DMS79 treated with DMSO at 0.1 percent for 48 hours (cell line): ENCODE data around the gene BIRC5.

Source experiments
- DNase-seq: peaks from one replicate; lab custom pipeline; 2025; lab: John Stamatoyannopoulos, UW

Gene BIRC5

DNA sequence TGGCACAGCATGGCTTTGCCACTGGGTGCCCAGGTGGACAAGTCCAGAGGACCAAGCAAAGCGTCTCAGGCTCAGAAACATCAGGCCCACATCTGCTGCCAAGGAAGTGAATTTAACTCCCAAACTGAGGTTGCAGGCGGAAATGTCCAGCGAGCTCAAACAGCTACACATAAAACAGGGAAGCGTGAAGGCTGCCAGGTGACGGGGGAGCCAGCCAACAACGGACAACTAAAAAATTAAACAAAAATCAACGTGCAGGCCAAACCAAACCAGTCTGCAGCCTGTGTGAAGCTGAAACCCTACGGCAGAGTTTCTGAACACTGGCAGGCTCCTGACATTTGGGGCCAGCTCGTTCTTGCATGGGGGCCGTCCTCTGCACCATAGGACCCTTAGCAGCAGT is 29.7 kb upstream of the BIRC5 start:
- DNase-seq = no peak

DNA sequence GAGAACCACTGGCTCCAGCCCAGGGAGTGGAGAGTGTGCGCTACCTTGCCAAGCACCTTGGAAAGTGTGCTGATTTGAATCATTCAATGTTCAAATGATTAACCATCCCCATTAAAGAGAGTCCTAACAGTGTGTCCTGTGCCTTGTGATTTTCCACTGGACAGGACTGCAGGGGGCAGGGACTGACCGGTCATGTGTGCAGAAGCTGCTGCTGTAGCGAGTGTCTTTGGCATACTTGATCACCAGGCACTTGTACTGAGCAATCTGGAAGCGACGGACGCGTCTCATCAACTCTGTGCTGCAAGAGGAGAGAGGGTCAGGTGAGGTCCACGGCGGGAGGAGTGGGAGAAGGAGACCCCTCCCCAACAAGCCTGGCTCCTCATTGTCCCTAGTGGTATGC is 29.2 kb upstream of the BIRC5 start:
- no peak for DNase-seq

DNA sequence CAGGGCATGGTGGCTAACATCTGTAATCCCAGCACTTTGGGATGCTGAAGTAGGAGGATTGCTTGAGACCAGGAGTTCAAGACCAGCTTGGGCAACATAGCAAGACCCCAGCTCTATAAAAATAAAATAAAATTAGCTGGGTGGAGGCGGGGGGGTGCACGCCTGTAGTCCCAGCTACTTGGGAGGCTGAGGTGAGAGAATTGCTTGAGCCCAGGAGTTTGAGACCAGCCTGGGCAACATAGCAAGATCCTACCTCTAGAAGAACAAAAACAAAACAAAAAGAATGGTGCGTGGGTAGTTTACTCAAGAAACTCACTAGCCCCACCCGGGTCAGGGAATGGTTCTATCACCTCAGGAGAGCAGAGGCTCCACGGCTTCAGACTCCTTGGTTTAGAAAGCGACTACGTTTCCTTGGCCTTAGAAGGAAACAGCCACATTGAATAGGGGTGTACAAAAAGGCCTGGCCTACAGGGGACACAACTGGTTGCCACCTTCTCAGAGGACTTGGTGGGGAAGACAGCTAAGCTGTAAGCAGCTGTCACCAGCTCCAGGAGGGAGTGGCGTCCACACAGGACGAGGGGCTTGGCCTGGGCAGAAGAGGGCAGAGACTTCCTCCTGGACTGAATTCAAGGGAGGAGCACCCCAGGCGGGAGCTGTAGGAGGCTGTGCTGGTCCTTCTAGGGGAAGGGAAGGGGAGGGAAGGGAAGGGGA is 27.9 kb upstream of the BIRC5 start:
- DNase-seq = no peak

DNA sequence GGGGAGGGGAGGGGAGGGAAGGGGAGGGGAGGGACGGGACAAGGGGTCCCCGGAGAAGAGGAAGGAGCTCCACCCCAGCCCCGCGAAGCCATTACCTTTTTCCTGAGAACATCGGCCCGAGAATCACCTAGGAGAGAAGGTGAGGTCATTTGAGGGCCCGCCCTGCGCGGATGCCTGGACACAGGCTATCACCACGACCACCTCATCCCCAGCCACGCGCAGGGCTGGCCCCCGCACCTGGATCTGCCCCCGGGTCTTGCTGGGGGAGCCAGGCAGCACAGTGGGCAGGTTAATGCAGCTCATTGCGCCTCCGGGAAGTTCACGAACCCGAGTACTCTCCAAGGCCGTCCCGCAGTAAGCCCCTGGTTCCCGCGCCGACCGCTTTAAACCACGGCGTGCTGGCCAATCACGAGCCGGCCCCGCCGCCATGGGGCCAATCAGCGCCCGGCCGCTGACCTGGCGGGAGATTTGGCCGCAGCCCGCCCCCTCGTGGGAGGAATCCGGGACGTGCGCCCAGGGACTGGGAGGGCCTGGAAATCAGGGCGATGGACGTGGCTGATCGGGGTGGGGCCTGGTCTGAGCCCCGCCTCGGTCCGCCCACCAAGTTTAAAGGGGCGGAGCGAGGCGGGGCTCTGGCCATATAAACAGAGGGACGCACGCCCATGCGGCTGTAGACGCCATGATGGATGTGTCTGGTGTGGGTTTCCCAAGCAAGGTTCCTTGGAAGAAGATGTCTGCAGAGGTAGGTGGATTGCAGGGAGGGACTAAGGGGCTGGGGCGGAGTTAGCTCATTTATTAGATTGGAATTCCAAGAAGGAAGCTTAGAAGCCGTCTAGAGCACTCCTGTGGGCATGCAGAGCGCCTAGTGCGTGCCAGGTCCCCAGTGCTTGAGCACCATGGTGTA is 27.1 kb upstream of the BIRC5 start, which contains the start of the genes AFMID and TK1:
AFMID (plus strand) TSS at position 671 of the 904 bp plus-strand sequence; CDS start at position 680, 9 bp downstream.
TK1 (minus strand) TSS at position 361 of the 904 bp plus-strand sequence; CDS start at position 303, 58 bp downstream.
- DNase-seq = peak; percentile 87

DNA sequence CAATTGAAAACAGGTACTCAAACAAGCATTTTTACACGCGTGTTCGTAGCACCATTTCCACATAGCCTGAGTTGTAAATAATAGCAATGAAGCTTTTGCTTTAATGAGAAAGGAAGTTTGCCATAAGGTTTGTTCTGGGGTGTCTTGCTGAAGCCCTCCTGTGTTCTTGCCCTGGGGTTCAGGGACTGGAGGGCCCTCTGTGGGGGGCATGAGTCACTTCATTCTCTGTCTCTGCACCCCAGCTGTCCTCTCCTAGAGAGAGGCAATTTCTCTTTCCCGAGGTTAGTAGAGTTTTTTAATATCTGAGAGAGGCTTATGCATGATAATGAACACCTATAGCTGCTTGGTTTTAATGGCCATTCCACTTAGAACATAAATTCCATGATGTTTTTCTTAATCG is 17.3 kb upstream of the BIRC5 start:
- DNase-seq = no peak

DNA sequence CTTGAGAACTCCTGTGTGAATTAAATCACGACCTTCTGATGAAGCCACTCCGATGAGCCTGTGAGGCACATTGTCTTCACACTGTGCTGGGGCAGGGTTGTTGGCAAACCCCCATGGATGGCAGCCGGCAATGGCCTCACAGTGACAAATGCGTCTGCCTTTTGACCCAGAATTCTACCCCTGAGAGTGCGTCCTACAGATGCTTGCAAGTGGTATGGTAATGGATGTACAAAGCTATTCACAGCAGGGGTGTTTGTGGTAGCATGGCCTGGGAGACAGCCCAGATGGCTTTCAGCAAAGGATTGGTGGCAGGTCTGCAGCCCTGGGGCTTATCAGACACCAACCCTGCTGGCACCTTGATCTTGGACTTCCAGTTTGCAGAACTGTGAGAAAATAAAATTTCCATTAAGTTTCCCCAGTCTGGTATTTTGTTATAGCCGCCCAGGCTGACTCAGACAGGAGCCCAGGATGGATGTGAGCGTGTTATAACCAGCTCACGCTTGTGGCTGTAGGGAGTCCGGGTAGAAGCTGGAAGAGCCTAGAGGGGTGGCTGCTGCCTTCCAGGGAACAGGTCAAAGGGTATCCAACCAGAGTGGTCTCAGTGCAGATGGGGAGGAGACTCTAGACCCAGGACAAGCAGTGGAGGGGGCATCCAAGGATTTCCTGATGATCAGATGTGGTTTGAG is 16.8 kb upstream of the BIRC5 start:
- no peak for DNase-seq

DNA sequence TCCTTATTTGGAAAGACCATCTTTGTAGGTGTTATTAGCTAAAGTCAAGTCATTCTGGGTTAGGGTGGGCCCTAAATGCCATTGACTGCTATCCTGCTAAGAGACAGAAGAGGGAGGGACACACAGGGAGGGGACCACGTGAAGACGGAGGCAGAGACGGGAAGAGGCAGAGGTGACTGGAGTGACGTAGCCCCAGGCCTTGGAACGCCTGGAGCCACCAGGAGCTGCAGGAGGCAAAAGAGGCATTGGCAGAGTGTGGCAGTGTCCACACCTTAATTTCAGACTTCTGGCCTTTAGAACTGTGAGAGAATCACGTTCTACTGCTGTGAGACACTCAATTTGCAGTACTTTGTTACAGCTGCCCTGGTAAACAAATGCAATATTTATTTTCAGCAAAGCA is 13.6 kb upstream of the BIRC5 start:
- DNase-seq = no peak

DNA sequence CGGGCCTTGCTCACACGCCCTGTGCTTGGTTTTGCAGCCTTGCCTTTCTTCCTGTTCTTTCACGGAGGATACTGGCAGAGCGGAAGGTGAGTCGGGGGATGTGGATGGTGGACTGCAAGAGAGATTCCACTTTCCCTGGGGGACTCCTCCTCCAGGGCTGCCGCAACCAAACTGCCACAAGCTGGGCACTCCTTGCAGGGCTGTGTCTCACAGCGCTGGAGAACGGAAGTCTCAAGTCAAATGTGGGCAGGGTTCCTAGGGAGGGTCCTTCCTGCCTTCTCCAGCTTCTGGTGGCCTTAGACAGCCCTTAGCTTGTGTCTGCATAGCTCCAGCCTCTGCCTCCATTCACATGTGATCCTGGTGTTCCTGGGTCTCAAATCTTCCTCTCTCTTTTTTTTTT is 11.4 kb upstream of the BIRC5 start:
- no peak for DNase-seq

DNA sequence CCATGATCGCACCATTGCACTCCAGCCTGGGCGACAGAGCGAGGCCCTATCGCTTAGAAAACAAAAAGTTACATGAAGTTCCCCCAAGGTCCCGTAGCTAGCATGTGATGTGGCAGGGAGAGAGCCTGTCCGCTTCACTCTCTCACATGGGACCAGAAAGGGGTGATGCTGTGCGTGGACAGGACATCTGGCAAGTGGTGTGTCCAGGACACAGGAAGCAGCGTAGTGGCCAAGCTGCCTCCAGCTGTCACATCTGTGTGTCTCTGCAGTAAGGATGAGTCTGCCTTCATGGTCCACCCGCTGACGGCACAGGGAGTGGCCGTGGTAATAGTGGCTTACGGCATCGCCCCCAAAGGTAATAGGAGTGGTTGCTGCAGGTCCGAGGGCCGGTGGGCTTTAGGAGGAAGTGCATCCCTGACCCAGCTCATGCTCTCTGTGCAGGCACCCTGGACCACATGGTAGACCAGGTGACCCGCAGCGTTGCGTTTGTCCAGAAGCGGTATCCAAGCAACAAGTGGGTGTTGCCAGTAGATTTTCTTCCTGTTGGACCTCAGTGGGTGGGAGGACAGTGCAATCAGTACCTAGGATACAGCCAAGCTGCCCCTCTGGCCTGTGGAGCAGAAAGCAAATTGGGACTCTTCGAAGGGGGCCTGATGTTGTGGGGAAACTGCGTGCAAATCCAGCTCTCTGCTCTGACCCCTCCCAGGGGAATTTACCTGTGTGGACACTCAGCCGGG is 9.5 kb upstream of the BIRC5 start:
- no peak for DNase-seq

DNA sequence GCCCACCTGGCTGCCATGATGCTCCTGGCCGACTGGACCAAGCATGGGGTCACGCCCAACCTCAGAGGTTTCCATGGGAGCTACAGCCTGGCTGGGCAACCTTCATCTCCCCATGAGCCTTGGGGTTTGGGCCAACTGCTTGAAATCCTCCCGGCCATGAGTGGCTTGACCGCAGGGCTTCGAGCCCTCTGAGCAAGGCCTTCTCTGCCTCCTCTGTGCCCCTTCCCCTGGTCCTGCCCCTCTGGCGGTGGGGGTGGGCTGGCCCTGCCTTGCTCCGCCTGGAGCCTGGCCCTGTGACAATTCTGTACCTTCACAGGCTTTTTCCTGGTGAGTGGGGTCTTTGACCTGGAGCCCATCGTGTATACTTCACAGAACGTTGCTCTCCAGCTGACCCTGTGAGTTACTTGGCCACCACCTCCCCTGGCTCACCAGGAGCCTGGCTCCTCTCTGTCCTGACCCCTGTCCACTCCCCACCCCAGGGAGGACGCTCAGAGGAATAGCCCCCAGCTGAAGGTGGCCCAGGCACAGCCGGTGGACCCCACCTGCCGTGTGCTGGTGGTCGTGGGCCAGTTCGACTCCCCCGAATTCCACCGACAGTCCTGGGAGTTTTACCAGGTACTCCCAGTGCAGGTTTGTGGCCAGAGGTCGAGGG is 8.8 kb upstream of the BIRC5 start:
- no peak for DNase-seq

DNA sequence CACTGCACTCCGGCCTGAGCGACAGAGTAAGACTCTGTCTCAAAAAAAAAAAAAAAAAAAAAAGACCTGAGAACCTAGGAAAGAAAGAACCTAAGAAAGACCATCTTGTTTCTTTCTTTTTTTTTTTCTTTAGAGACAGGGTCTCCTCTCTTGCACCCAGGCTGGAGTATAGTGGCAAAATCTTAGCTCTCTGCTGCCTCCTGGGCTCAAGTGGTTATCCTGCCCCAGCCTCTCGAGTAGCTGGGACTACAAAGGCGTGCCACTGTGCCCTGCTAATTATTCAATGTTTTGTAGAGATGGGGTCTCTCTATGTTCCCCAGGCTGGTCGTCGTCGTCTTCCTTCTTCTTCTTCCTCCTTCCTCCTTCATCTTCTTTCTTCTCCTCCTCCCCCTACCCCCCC is 7.8 kb upstream of the BIRC5 start:
- no peak for DNase-seq

DNA sequence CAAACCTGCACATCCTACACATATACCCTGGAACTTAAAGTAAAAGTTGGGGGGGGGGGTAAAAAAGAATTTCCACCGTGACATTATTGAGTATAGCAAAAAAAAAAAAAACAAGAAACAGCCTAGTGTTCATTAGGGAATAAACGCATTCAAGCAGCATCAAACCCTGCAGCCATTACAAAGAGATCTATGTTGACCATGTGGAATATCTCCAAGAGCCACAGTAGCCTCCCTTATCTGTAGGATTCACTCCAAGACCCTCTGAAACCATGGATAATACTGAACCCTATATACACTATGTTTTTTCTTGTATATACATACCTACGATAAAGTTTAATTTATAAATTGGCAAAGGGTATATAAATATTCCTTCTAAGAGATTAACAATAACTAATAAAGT is 5.6 kb upstream of the BIRC5 start:
- DNase-seq = no peak

DNA sequence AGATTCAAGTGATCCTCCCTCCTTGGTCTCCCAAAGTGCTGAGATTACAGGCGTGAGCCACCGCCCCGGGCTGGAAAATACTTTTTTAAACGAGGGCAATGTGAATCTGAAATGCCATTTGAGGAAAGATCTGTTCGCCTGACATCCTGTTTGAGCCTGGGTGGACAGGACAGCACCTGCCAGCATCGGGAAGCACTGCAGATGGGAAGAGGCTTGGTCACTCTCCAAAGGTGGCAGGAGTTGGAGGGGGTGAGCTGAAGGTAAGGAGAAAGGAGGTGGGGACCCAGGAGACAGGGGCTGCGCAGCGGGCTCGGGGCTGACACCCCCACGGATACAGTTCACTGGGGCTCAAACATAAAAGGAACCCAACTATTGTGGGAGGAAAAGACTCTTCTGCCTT is 3.9 kb upstream of the BIRC5 start:
- no peak for DNase-seq

DNA sequence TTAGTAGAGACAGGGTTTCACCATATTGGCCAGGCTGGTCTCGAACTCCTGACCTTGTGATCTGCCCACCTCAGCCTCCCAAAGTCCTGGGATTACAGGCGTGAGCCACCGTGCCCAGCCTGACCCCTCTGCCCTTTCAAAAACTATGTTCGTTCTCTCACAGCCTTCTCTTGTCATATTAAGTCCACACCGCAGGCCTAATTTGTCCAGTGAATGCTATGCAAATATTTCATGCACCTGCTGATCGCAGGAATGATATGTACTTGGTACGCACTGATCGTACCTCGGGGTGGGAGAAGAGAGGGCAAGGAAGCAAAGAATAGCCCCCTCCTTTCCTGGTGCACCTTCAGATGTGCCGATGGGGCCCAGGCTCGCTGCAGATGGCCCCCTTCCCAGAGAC is 3.0 kb upstream of the BIRC5 start:
- DNase-seq = no peak

DNA sequence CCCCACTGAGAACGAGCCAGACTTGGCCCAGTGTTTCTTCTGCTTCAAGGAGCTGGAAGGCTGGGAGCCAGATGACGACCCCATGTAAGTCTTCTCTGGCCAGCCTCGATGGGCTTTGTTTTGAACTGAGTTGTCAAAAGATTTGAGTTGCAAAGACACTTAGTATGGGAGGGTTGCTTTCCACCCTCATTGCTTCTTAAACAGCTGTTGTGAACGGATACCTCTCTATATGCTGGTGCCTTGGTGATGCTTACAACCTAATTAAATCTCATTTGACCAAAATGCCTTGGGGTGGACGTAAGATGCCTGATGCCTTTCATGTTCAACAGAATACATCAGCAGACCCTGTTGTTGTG is 631 bp downstream of the BIRC5 start:
- no peak for DNase-seq

DNA sequence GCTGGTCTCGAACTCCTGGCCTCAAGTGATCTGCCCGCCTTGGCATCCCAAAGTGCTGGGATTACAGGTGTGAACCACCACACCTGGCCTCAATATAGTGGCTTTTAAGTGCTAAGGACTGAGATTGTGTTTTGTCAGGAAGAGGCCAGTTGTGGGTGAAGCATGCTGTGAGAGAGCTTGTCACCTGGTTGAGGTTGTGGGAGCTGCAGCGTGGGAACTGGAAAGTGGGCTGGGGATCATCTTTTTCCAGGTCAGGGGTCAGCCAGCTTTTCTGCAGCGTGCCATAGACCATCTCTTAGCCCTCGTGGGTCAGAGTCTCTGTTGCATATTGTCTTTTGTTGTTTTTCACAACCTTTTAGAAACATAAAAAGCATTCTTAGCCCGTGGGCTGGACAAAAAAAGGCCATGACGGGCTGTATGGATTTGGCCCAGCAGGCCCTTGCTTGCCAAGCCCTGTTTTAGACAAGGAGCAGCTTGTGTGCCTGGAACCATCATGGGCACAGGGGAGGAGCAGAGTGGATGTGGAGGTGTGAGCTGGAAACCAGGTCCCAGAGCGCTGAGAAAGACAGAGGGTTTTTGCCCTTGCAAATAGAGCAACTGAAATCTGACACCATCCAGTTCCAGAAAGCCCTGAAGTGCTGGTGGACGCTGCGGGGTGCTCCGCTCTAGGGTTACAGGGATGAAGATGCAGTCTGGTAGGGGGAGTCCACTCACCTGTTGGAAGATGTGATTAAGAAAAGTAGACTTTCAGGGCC is 5.5 kb downstream of the BIRC5 start:
- DNase-seq = no peak

DNA sequence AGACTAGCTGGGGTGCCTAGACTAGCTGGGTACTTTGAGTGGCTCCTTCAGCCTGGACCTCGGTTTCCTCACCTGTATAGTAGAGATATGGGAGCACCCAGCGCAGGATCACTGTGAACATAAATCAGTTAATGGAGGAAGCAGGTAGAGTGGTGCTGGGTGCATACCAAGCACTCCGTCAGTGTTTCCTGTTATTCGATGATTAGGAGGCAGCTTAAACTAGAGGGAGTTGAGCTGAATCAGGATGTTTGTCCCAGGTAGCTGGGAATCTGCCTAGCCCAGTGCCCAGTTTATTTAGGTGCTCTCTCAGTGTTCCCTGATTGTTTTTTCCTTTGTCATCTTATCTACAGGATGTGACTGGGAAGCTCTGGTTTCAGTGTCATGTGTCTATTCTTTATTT is 9.0 kb downstream of the BIRC5 start:
- no peak for DNase-seq

DNA sequence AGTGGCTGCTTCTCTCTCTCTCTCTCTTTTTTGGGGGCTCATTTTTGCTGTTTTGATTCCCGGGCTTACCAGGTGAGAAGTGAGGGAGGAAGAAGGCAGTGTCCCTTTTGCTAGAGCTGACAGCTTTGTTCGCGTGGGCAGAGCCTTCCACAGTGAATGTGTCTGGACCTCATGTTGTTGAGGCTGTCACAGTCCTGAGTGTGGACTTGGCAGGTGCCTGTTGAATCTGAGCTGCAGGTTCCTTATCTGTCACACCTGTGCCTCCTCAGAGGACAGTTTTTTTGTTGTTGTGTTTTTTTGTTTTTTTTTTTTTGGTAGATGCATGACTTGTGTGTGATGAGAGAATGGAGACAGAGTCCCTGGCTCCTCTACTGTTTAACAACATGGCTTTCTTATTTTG is 9.7 kb downstream of the BIRC5 start:
- no peak for DNase-seq

DNA sequence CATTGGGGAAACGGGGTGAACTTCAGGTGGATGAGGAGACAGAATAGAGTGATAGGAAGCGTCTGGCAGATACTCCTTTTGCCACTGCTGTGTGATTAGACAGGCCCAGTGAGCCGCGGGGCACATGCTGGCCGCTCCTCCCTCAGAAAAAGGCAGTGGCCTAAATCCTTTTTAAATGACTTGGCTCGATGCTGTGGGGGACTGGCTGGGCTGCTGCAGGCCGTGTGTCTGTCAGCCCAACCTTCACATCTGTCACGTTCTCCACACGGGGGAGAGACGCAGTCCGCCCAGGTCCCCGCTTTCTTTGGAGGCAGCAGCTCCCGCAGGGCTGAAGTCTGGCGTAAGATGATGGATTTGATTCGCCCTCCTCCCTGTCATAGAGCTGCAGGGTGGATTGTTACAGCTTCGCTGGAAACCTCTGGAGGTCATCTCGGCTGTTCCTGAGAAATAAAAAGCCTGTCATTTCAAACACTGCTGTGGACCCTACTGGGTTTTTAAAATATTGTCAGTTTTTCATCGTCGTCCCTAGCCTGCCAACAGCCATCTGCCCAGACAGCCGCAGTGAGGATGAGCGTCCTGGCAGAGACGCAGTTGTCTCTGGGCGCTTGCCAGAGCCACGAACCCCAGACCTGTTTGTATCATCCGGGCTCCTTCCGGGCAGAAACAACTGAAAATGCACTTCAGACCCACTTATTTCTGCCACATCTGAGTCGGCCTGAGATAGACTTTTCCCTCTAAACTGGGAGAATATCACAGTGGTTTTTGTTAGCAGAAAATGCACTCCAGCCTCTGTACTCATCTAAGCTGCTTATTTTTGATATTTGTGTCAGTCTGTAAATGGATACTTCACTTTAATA is 10.4 kb downstream of the BIRC5 start:
- DNase-seq = no peak
